Endothelial cell of umbilical vein (primary cell): ENCODE results near the gene CIZ1. TPM values are rescaled to one million over a fixed set of nuclear protein-coding genes. Genes with fewer than 3 reads are reported as not detected.

Experiments
- BruUV-seq: library from RNA; stranded (reverse); fragments of 400-500 nt; replicated peaks from 2 replicates; lab custom pipeline; 2021; lab: Mats Ljungman, UMichigan
- CTCF ChIA-PET: fragments of 300-600, 350-600 bp; sonication (Branson Sonifier 250); formaldehyde crosslinking; loops from one replicate; lab custom pipeline; 2021; ENCODE audit warnings: antibody characterized with exemption, inconsistent platforms; lab: Charles Lee
- POLR2A ChIA-PET: fragments of 300-600, 350-600 bp; sonication (Branson Sonifier 250); formaldehyde crosslinking; loops from one replicate; lab custom pipeline; 2021; ENCODE audit warnings: antibody characterized with exemption, inconsistent platforms; lab: Charles Lee
- DNase-seq: peaks from one replicate; pipeline ENCODE4 v3.0.0-alpha.2; 2011; ENCODE audit warnings: low read depth, low spot score
- FAIRE-seq: peaks from 2 replicates; lab custom pipeline; 2011; peaks lifted over from hg19 to GRCh38; lab: Jason Lieb, UNC
- H2AFZ ChIP-seq: 2 replicates; pipeline ENCODE4 v1.6.0; 2012; ENCODE audit warnings: low read depth, low read length, control low read depth, inconsistent platforms
- H3K27ac ChIP-seq: 2 replicates; pipeline ENCODE4 v1.5.1; 2011; ENCODE audit warnings: low read depth, mild to moderate bottlenecking, control low read depth, low read length, moderate library complexity; ENCODE audit not compliant: insufficient read depth
- H3K27me3 ChIP-seq, 2 experiments: 2 replicates each; pipeline versions ENCODE4 v1.6.0 to v1.6.1; 2011; ENCODE audit warnings: low read length in 2 of 2, mixed read lengths in 1 of 2; ENCODE audit not compliant: control insufficient read depth in 2 of 2, insufficient read depth in 2 of 2
- H3K36me3 ChIP-seq, 2 experiments: 2 replicates in 1 of 2; 3 replicates in 1 of 2; pipeline ENCODE4 v1.5.1; 2011; ENCODE audit warnings: low read length in 2 of 2, mild to moderate bottlenecking in 1 of 2, moderate library complexity in 1 of 2; ENCODE audit not compliant: control insufficient read depth in 2 of 2, insufficient read depth in 2 of 2; ENCODE audit errors: extremely low read depth in 1 of 2
- H3K4me1 ChIP-seq: 3 replicates; pipeline ENCODE4 v1.5.1; 2011; ENCODE audit warnings: mild to moderate bottlenecking, low read length; ENCODE audit not compliant: control insufficient read depth, insufficient read depth; ENCODE audit errors: extremely low read depth
- H3K4me2 ChIP-seq: 2 replicates; pipeline ENCODE4 v1.6.1; 2011; ENCODE audit warnings: low read length, control low read depth, mixed read lengths; ENCODE audit not compliant: insufficient read depth
- H3K4me3 ChIP-seq, 3 experiments: fragments of 200-600 bp in 1 of 3; sonication (generic), shearing (Covaris generic) in 1 of 3; replicated peaks in 1 of 3; 2 replicates each; pipeline ENCODE4 v1.5.1; 2011 to 2016; ENCODE audit warnings: control low read depth in 3 of 3, low read length in 3 of 3, mild to moderate bottlenecking in 2 of 3, inconsistent platforms in 1 of 3, low read depth in 1 of 3, moderate library complexity in 1 of 3; ENCODE audit not compliant: insufficient read depth in 1 of 3
- H3K79me2 ChIP-seq: 2 replicates; pipeline ENCODE4 v1.6.0; 2012; ENCODE audit warnings: low read length, inconsistent platforms; ENCODE audit not compliant: control insufficient read depth, insufficient read depth
- H3K9ac ChIP-seq: replicated peaks from 2 replicates; pipeline ENCODE3; 2011; ENCODE audit warnings: low read length, control low read depth; ENCODE audit not compliant: insufficient read depth; ENCODE audit errors: extremely low read depth
- H3K9me1 ChIP-seq: replicated peaks from 3 replicates; pipeline ENCODE4 v1.6.0; 2011; ENCODE audit warnings: mild to moderate bottlenecking, low read length; ENCODE audit not compliant: control insufficient read depth, insufficient read depth; ENCODE audit errors: extremely low read depth
- H3K9me3 ChIP-seq: replicated peaks from 2 replicates; pipeline ENCODE4 v1.5.1; 2012; ENCODE audit warnings: low read length, inconsistent platforms; ENCODE audit not compliant: control insufficient read depth, insufficient read depth
- H4K20me1 ChIP-seq: replicated peaks from 2 replicates; pipeline ENCODE3; 2011; ENCODE audit warnings: mild to moderate bottlenecking, low read length; ENCODE audit not compliant: control insufficient read depth, insufficient read depth; ENCODE audit errors: extremely low read depth
- EZH2 ChIP-seq: IDR thresholded peaks from 2 replicates; pipeline ENCODE4 v1.6.1; 2012; ENCODE audit warnings: borderline replicate concordance, low read depth, mild to moderate bottlenecking, moderate library complexity, low read length, inconsistent platforms; ENCODE audit not compliant: severe bottlenecking
- FOS ChIP-seq: IDR thresholded peaks from 2 replicates; pipeline ENCODE4 v1.6.1; 2011; ENCODE audit warnings: mild to moderate bottlenecking, low read length, moderate library complexity, borderline replicate concordance; ENCODE audit not compliant: insufficient read depth
- GATA2 ChIP-seq: IDR thresholded peaks from 2 replicates; pipeline ENCODE4 v1.7.0; 2011; ENCODE audit warnings: low read depth, mild to moderate bottlenecking, moderate library complexity, mixed read lengths, low read length; ENCODE audit not compliant: insufficient read length, insufficient read depth
- JUN ChIP-seq: IDR thresholded peaks from 2 replicates; pipeline ENCODE4 v1.6.1; 2011; ENCODE audit warnings: borderline replicate concordance, low read depth; ENCODE audit not compliant: insufficient read length, insufficient read depth
- MAX ChIP-seq: IDR thresholded peaks from 2 replicates; pipeline ENCODE4 v1.6.1; 2011; ENCODE audit not compliant: insufficient read depth, insufficient read length
- MYC ChIP-seq: IDR thresholded peaks from one replicate; pipeline ENCODE4 v1.6.1; 2011; ENCODE audit warnings: mild to moderate bottlenecking, low read depth, low read length
- POLR2A ChIP-seq: IDR thresholded peaks from 2 replicates; pipeline ENCODE4 v1.6.1; 2012; ENCODE audit warnings: low read depth, mild to moderate bottlenecking, control low read depth, low read length
- POLR2AphosphoS5 ChIP-seq: IDR thresholded peaks from 2 replicates; pipeline ENCODE4 v1.6.1; 2012; ENCODE audit warnings: low read depth, mild to moderate bottlenecking, control low read depth, low read length, moderate library complexity; ENCODE audit not compliant: insufficient read depth
- dilution Hi-C: fragments of 300-500 bp; cut with MboI; formaldehyde crosslinking; loops from one replicate; pipeline ENCODE4 v1.15.0; 2019; ENCODE audit warnings: low sequenced_read_pairs; ENCODE audit not compliant: extremely low pct_ligation_motif_present
- intact Hi-C: fragments of 100-400 bp; cut with micrococcal nuclease; formaldehyde crosslinking; loops from one replicate; pipeline ENCODE4 v1.10.0; 2022
- polyA plus RNA-seq, 4 experiments: library from polyadenylated mRNA; depleted of rRNA in 3 of 4; stranded (reverse) in 3 of 4; unstranded in 1 of 4; fragments of >200 nt; gene quantifications; 2 replicates each; pipeline versions ENCODE4 v1.2.1 to v1.2.3, GENCODE V29; 2011 to 2012; ENCODE audit warnings: missing spikeins in 1 of 4
- total RNA-seq: library from RNA; stranded (reverse); gene quantifications from 2 replicates; pipeline ENCODE4 v1.2.3, GENCODE V29; 2021

Gene CIZ1
- total and polyA plus RNA-seq, 2 donors (not counting 3 experiments of a cell fraction or from before 2014, with no cell fraction given) = 88.3 to 150 TPM

- BruUV-seq = no TSS peak
- peak overlapping the region; percentile 37 for H3K4me2 ChIP-seq
- H3K9me1 ChIP-seq = no peaks in the 10 kb centered on the region
- H3K4me1 ChIP-seq = peaks cover 11% of the 10 kb centered on the region
- peak overlapping the region; percentile 79 for H2AFZ ChIP-seq
- H3K36me3 ChIP-seq = peaks cover 4 to 25% of the 10 kb centered on the region in 2 experiments
- no peaks in the 10 kb centered on the region for H3K79me2 ChIP-seq
- TF ChIP-seq GATA2 = no peak
- no peak for TF ChIP-seq POLR2A
- TF ChIP-seq POLR2AphosphoS5 = no peak
- no peak for TF ChIP-seq MYC
- TF ChIP-seq JUN = no peak
- no peak for TF ChIP-seq FOS
- no peak for TF ChIP-seq MAX
- no peak for TF ChIP-seq EZH2
- H4K20me1 ChIP-seq = no peaks in the 10 kb centered on the region
- DNase-seq = peak; percentile 23
- H3K9me3 ChIP-seq = no peaks in the 10 kb centered on the region
- dilution Hi-C loops (no loop called here), intact Hi-C loops (loop anchor here (1.0 to 2.0 kb wide), 3 partner anchors 30 to 116 kb away; partner anchors contain the start of genes CIZ1, GOLGA2 and SWI5)
- peak overlapping the region; percentile 78 to 86 (median 80) for H3K4me3 ChIP-seq
- H3K9ac ChIP-seq = peak overlapping the region; percentile 60
- no peaks in the 10 kb centered on the region for H3K27me3 ChIP-seq
- H3K27ac ChIP-seq = peak overlapping the region; percentile 35
- peak; percentile 54 for FAIRE-seq
- ChIA-PET CTCF (interaction anchor here (1.4 to 1.8 kb wide), 3 partner anchors 10 to 36 kb away, joined by 4 to 8 read pairs (median 7); no protein-coding TSS in a partner anchor), POLR2A (interaction anchor here (0.6 kb wide), 1 partner anchor 91 kb away, joined by 3 read pairs; no protein-coding TSS in a partner anchor)
Observed at GRCh38 chr9:128160603-128160987, 30.8 kb downstream of the CIZ1 start.
